ENCODE results near the gene HES6.

DNA sequence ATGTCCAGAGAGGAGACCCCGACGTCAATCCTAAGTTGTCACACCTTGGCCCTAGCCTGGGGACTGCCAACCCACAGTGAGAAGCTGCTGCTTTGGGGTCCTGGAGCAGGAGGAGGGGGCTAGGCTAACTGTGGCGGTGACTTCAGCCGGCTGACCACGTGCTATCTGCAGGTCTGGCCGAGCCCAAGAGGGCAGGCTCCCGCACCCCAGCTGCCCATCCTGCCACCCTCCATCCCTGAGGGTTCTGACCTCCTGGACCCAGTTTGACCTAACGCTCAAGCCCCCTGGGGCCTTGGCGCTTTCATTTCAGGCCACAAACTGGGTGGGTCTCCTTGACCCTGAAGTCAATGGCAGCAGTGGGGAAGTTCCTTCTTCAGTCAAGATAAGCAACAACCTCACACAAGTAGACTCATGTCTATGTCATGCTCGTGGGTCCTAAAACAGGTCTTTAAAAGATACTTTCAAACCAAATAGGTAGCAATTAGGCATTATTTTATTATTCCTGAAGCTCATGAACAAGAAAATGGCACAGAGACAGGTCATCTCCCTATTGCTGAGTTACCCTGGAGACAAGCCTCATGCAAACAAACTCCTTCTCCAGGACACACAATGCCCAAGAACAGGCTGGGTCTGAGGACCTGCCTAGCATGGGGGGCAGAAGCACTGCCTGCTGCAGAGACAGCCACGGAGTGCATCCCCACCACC lies 2.3 kb downstream of the HES6 start:
- TF ChIP-seq EZH2phosphoT487 (IDR thresholded peaks at IDR 0.05; ENCODE audit: insufficient read depth, low read depth): no peak
- no peak for TF ChIP-seq EZH2 (IDR thresholded peaks at IDR 0.05; ENCODE audit: insufficient read depth, poor library complexity, severe bottlenecking)
